WTC11 (cell line): ENCODE results near the gene AUH. TPM values are rescaled to one million over a fixed set of nuclear protein-coding genes. Genes with fewer than 3 reads are reported as not detected.

Source experiments
- ATAC-seq: fragments of 200-7000 bp; cut with Tn5 transposase; 2 replicates; pipeline ENCODE4 v1.10.0; 2021; ENCODE audit warnings: mild to moderate bottlenecking, moderate library complexity
- CTCF ChIA-PET: fragments of 300-600 bp; sonication (Branson Sonifier 250); formaldehyde crosslinking; loops from one replicate; lab custom pipeline; 2021; ENCODE audit warnings: antibody characterized with exemption; lab: Charles Lee
- POLR2A ChIA-PET: fragments of 350-600 bp; sonication (Branson Sonifier 250); formaldehyde crosslinking; loops from one replicate; lab custom pipeline; 2021; ENCODE audit warnings: antibody characterized with exemption; lab: Charles Lee
- DNase-seq: peaks from one replicate; pipeline ENCODE4 v3.0.0; 2021; ENCODE audit warnings: low spot score
- H3K27ac Mint-ChIP-seq: 2 replicates; pipeline ENCODE4 v1.8.0; 2021; ENCODE audit warnings: mixed read lengths
- H3K27me3 Mint-ChIP-seq: 2 replicates; pipeline ENCODE4 v1.8.0; 2021; ENCODE audit warnings: low read depth, mild to moderate bottlenecking, moderate library complexity, mixed read lengths
- H3K36me3 Mint-ChIP-seq: 2 replicates; pipeline ENCODE4 v1.8.0; 2021; ENCODE audit warnings: mixed read lengths
- H3K4me1 Mint-ChIP-seq: 2 replicates; pipeline ENCODE4 v1.8.0; 2022; ENCODE audit warnings: mixed read lengths
- H3K4me3 Mint-ChIP-seq: 2 replicates; pipeline ENCODE4 v1.8.0; 2021; ENCODE audit warnings: mild to moderate bottlenecking, moderate library complexity, mixed read lengths
- H3K9me3 Mint-ChIP-seq: 2 replicates; pipeline ENCODE4 v1.8.0; 2021; ENCODE audit warnings: mixed read lengths
- CBFB ChIP-seq: sonication (generic); formaldehyde crosslinking; IDR thresholded peaks from 2 replicates; pipeline ENCODE4 v1.8.1; 2022; ENCODE audit warnings: mild to moderate bottlenecking, low read depth, missing genetic modification reagents
- ELF4 ChIP-seq: sonication (generic); formaldehyde crosslinking; IDR thresholded peaks from 2 replicates; pipeline ENCODE4 v1.8.1; 2022; ENCODE audit warnings: low read depth, mild to moderate bottlenecking, moderate library complexity, missing genetic modification reagents
- EMX1 ChIP-seq: fragments of 250-450 bp; sonication (Bioruptor Pico); IDR thresholded peaks from 2 replicates; pipeline ENCODE4 v1.8.0; 2021; ENCODE audit warnings: mild to moderate bottlenecking
- ETV6 ChIP-seq: sonication (generic); formaldehyde crosslinking; IDR thresholded peaks from 2 replicates; pipeline ENCODE4 v1.8.1; 2022; ENCODE audit warnings: mild to moderate bottlenecking, missing genetic modification reagents
- GTF2I ChIP-seq: fragments of 250-450 bp; sonication (Bioruptor Pico); conservative IDR thresholded peaks from 2 replicates; pipeline ENCODE4 v1.4.0; 2021; ENCODE audit warnings: mild to moderate bottlenecking
- HMGA2 ChIP-seq: fragments of 250-450 bp; sonication (Bioruptor Pico); IDR thresholded peaks from 2 replicates; pipeline ENCODE4 v1.4.0; 2021; ENCODE audit warnings: mild to moderate bottlenecking, moderate library complexity
- IRF2 ChIP-seq: sonication (generic); formaldehyde crosslinking; IDR thresholded peaks from 2 replicates; pipeline ENCODE4 v1.8.0; 2022; ENCODE audit warnings: low read depth, missing genetic modification reagents, borderline replicate concordance
- NFYB ChIP-seq: sonication (generic); formaldehyde crosslinking; conservative IDR thresholded peaks from 2 replicates; pipeline ENCODE4 v1.8.0; 2022; ENCODE audit warnings: low read depth, missing genetic modification reagents
- NR1H2 ChIP-seq: sonication (generic); formaldehyde crosslinking; IDR thresholded peaks from 2 replicates; pipeline ENCODE4 v1.9.0; 2021; ENCODE audit warnings: mild to moderate bottlenecking, moderate library complexity, missing genetic modification reagents
- NR2C2 ChIP-seq: sonication (generic); formaldehyde crosslinking; IDR thresholded peaks from 2 replicates; pipeline ENCODE4 v1.8.0; 2022; ENCODE audit warnings: mild to moderate bottlenecking, missing genetic modification reagents
- PRRX2 ChIP-seq: fragments of 250-450 bp; sonication (Bioruptor Pico); IDR thresholded peaks from 2 replicates; pipeline ENCODE4 v1.8.0; 2021; ENCODE audit warnings: mild to moderate bottlenecking
- SOX15 ChIP-seq: fragments of 250-450 bp; sonication (Bioruptor Pico); IDR thresholded peaks from 2 replicates; pipeline ENCODE4 v1.9.0; 2021; ENCODE audit warnings: mild to moderate bottlenecking
- ZBTB21 ChIP-seq: sonication (generic); formaldehyde crosslinking; IDR thresholded peaks from 2 replicates; pipeline ENCODE4 v1.8.1; 2023; ENCODE audit warnings: mild to moderate bottlenecking, missing genetic modification reagents, borderline replicate concordance
- ZNF138 ChIP-seq: sonication (generic); formaldehyde crosslinking; conservative IDR thresholded peaks from 2 replicates; pipeline ENCODE4 v1.8.1; 2022; ENCODE audit warnings: mild to moderate bottlenecking, moderate library complexity, missing genetic modification reagents
- ZNF263 ChIP-seq: sonication (generic); formaldehyde crosslinking; IDR thresholded peaks from 2 replicates; pipeline ENCODE4 v1.8.1; 2022; ENCODE audit warnings: low read depth, mild to moderate bottlenecking, moderate library complexity, missing genetic modification reagents
- total RNA-seq: library from RNA; stranded (reverse); gene quantifications from 3 replicates; pipeline ENCODE4 v1.2.3, GENCODE V29; 2021
- TF ChIP-seq, protein P1 (sequence below): sonication (generic); formaldehyde crosslinking; IDR thresholded peaks from 2 replicates; pipeline ENCODE4 v1.8.1; 2022; ENCODE audit warnings: missing genetic modification reagents, borderline replicate concordance
- TF ChIP-seq, protein P2 (sequence below): sonication (generic); formaldehyde crosslinking; conservative IDR thresholded peaks from 2 replicates; pipeline ENCODE4 v1.8.1; 2023; ENCODE audit warnings: mild to moderate bottlenecking, low read depth, missing genetic modification reagents, moderate library complexity
- TF ChIP-seq, protein P3 (sequence below): sonication (generic); formaldehyde crosslinking; IDR thresholded peaks from 2 replicates; pipeline ENCODE4 v1.8.0; 2023; ENCODE audit warnings: missing genetic modification reagents
- TF ChIP-seq, protein P4 (sequence below): sonication (generic); formaldehyde crosslinking; IDR thresholded peaks from 2 replicates; pipeline ENCODE4 v1.8.1; 2023; ENCODE audit warnings: mild to moderate bottlenecking, missing genetic modification reagents, moderate library complexity
- TF ChIP-seq, protein P5 (sequence below): fragments of 200-600 bp; IDR thresholded peaks from 2 replicates; pipeline ENCODE4 v1.8.0; 2022; ENCODE audit warnings: antibody characterized with exemption
- TF ChIP-seq, protein P6 (sequence below): sonication (generic); formaldehyde crosslinking; IDR thresholded peaks from 2 replicates; pipeline ENCODE4 v1.8.1; 2023; ENCODE audit warnings: mild to moderate bottlenecking, missing genetic modification reagents, borderline replicate concordance

AUH gene
- total RNA-seq, 1 experiment from 2014 or later = 30.4 TPM

DNA sequence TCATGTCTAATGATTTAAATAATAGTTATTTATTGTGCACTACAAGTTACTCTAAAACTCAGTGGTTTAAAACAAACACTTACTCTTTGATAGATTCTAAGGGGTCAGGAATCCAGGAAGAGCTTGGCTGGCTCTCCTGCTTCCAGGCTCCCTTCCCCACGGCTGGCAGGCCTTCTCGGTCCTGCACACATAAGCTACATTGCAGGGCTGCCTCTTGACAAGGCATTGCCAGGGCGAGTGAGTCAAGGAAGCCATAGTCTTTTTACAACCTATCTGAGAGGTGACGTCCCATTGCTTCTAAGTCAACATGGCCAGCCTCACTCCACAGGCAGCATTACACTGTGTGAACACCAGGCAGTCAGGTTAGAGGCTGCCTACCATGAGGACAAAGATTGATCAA is 119.8 kb downstream of the AUH start (continued):
- TF ChIP-seq, protein P1, sequence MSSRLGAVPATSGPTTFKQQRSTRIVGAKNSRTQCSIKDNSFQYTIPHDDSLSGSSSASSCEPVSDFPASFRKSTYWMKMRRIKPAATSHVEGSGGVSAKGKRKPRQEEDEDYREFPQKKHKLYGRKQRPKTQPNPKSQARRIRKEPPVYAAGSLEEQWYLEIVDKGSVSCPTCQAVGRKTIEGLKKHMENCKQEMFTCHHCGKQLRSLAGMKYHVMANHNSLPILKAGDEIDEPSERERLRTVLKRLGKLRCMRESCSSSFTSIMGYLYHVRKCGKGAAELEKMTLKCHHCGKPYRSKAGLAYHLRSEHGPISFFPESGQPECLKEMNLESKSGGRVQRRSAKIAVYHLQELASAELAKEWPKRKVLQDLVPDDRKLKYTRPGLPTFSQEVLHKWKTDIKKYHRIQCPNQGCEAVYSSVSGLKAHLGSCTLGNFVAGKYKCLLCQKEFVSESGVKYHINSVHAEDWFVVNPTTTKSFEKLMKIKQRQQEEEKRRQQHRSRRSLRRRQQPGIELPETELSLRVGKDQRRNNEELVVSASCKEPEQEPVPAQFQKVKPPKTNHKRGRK (CRISPR knock-in tag) = no peak
- no peak for TF ChIP-seq ZNF138
- TF ChIP-seq GTF2I = no peak
- TF ChIP-seq ZNF263 (CRISPR knock-in tag) = no peak
- TF ChIP-seq, all 79 proteins: peak for 0

DNA sequence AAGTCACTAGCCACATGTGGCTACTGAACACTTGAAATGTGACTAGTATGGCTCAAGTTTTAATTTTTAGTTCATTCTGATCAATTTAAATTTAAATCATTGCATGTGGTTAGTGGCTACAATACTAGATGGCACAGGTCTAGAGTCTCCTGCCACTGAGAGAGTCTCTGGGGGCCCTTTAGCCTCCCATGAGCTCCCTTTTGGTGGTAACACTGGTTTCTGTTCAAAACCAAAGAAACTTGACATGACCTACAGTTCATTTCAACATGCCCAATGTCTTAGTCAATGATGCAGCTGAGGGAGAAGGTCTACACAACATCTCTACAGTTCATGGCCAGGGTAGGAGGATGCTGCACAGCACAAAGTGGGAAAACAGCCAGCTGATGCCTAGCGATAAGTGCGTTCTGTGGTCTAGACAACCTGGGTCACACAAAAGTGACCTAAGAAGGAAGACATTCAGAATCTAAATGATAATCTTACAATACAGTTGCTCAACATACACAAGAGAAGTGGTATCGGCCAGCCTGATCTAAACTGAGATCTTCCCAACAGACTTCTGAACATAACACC is 121.0 kb downstream of the AUH start:
- ChIA-PET CTCF (no interaction called here), POLR2A (no interaction called here)
- ATAC-seq (no peak), DNase-seq (no peak)
- TF ChIP-seq CBFB (CRISPR knock-in tag) = no peak
- TF ChIP-seq, protein P2, sequence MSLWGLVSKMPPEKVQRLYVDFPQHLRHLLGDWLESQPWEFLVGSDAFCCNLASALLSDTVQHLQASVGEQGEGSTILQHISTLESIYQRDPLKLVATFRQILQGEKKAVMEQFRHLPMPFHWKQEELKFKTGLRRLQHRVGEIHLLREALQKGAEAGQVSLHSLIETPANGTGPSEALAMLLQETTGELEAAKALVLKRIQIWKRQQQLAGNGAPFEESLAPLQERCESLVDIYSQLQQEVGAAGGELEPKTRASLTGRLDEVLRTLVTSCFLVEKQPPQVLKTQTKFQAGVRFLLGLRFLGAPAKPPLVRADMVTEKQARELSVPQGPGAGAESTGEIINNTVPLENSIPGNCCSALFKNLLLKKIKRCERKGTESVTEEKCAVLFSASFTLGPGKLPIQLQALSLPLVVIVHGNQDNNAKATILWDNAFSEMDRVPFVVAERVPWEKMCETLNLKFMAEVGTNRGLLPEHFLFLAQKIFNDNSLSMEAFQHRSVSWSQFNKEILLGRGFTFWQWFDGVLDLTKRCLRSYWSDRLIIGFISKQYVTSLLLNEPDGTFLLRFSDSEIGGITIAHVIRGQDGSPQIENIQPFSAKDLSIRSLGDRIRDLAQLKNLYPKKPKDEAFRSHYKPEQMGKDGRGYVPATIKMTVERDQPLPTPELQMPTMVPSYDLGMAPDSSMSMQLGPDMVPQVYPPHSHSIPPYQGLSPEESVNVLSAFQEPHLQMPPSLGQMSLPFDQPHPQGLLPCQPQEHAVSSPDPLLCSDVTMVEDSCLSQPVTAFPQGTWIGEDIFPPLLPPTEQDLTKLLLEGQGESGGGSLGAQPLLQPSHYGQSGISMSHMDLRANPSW (CRISPR knock-in tag) = no peak
- TF ChIP-seq, protein P3, sequence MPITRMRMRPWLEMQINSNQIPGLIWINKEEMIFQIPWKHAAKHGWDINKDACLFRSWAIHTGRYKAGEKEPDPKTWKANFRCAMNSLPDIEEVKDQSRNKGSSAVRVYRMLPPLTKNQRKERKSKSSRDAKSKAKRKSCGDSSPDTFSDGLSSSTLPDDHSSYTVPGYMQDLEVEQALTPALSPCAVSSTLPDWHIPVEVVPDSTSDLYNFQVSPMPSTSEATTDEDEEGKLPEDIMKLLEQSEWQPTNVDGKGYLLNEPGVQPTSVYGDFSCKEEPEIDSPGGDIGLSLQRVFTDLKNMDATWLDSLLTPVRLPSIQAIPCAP (CRISPR knock-in tag) = no peak
- TF ChIP-seq, protein P4, sequence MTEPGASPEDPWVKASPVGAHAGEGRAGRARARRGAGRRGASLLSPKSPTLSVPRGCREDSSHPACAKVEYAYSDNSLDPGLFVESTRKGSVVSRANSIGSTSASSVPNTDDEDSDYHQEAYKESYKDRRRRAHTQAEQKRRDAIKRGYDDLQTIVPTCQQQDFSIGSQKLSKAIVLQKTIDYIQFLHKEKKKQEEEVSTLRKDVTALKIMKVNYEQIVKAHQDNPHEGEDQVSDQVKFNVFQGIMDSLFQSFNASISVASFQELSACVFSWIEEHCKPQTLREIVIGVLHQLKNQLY (CRISPR knock-in tag) = no peak
- TF ChIP-seq NR2C2 (CRISPR knock-in tag) = no peak
- TF ChIP-seq PRRX2 (CRISPR knock-in tag) = no peak
- TF ChIP-seq SOX15 (CRISPR knock-in tag) = no peak
- TF ChIP-seq ETV6 (CRISPR knock-in tag) = no peak
- TF ChIP-seq, protein P5, sequence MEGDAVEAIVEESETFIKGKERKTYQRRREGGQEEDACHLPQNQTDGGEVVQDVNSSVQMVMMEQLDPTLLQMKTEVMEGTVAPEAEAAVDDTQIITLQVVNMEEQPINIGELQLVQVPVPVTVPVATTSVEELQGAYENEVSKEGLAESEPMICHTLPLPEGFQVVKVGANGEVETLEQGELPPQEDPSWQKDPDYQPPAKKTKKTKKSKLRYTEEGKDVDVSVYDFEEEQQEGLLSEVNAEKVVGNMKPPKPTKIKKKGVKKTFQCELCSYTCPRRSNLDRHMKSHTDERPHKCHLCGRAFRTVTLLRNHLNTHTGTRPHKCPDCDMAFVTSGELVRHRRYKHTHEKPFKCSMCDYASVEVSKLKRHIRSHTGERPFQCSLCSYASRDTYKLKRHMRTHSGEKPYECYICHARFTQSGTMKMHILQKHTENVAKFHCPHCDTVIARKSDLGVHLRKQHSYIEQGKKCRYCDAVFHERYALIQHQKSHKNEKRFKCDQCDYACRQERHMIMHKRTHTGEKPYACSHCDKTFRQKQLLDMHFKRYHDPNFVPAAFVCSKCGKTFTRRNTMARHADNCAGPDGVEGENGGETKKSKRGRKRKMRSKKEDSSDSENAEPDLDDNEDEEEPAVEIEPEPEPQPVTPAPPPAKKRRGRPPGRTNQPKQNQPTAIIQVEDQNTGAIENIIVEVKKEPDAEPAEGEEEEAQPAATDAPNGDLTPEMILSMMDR = no peak
- no peaks in the 10 kb centered on the region for H3K9me3 Mint-ChIP-seq
- H3K4me1 Mint-ChIP-seq = peaks cover 24% of the 10 kb centered on the region
- no peak overlapping the region; the same call in 1 of the 2 replicates for H3K27ac Mint-ChIP-seq
- H3K36me3 Mint-ChIP-seq = no peaks in the 10 kb centered on the region
- no peaks in the 10 kb centered on the region for H3K27me3 Mint-ChIP-seq
- no peak overlapping the region for H3K4me3 Mint-ChIP-seq

DNA sequence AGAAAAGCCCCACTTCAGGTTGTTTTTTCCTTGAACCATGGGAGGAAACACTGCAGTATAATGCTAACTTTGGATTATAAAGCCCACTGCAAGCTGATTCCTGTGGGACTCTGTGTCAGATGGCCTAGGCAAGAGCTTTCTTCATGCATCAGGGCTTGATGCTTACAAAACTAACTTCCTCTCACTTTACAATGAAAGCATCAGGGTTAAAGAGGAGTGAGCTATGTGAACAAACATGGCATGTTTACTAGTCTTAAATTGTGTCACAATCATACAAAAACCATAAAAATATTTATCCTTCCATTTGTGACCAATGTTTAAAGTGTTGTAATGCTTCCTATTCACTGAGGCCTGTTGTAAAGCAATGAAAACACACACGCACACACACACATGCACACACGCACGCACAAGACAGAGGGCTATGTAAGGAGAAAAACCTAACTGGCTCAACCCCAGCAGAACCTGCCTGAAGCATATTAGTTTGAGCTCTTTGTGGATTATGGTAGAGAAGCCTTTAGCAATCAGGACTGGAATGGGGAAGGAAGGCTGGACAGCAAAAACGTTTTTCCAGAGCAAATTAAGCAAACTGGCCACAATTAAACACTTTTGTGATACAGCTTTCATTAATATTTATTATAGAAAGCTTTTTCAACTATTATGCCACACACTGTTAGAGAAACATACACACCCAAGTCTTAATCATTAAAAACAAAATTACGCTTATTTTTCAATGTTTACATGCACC is 122.2 kb downstream of the AUH start:
- Mint-ChIP-seq H3K9me3 (no peaks in the 10 kb centered on the region), H3K27ac (no peak overlapping the region), H3K4me3 (no peak overlapping the region), H3K27me3 (no peaks in the 10 kb centered on the region), H3K4me1 (peaks cover 20% of the 10 kb centered on the region), H3K36me3 (no peaks in the 10 kb centered on the region)
- POLR2A ChIA-PET = no interaction called here
- CTCF ChIA-PET = no interaction called here
- no peak for ATAC-seq
- DNase-seq = no peak
- TF ChIP-seq, protein P6, sequence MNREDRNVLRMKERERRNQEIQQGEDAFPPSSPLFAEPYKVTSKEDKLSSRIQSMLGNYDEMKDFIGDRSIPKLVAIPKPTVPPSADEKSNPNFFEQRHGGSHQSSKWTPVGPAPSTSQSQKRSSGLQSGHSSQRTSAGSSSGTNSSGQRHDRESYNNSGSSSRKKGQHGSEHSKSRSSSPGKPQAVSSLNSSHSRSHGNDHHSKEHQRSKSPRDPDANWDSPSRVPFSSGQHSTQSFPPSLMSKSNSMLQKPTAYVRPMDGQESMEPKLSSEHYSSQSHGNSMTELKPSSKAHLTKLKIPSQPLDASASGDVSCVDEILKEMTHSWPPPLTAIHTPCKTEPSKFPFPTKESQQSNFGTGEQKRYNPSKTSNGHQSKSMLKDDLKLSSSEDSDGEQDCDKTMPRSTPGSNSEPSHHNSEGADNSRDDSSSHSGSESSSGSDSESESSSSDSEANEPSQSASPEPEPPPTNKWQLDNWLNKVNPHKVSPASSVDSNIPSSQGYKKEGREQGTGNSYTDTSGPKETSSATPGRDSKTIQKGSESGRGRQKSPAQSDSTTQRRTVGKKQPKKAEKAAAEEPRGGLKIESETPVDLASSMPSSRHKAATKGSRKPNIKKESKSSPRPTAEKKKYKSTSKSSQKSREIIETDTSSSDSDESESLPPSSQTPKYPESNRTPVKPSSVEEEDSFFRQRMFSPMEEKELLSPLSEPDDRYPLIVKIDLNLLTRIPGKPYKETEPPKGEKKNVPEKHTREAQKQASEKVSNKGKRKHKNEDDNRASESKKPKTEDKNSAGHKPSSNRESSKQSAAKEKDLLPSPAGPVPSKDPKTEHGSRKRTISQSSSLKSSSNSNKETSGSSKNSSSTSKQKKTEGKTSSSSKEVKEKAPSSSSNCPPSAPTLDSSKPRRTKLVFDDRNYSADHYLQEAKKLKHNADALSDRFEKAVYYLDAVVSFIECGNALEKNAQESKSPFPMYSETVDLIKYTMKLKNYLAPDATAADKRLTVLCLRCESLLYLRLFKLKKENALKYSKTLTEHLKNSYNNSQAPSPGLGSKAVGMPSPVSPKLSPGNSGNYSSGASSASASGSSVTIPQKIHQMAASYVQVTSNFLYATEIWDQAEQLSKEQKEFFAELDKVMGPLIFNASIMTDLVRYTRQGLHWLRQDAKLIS (CRISPR knock-in tag) = no peak
- TF ChIP-seq, protein P4 (CRISPR knock-in tag) = no peak
- TF ChIP-seq NFYB (CRISPR knock-in tag) (no peak), ZBTB21 (CRISPR knock-in tag) (no peak), ELF4 (no peak), IRF2 (no peak), HMGA2 (CRISPR knock-in tag) (no peak), EMX1 (CRISPR knock-in tag) (no peak), NR1H2 (CRISPR knock-in tag) (no peak)
